DOHH2 (cell line): ENCODE results near the gene PCSK9.

Experiments
- H3F3A ChIP-seq: fragments of 200-600 bp; sonication (generic), shearing (Covaris generic); 2 replicates; pipeline ENCODE4 v1.6.0; 2016; ENCODE audit warnings: antibody characterized with exemption, mild to moderate bottlenecking; ENCODE audit not compliant: control insufficient read depth, insufficient read depth
- H3K27ac ChIP-seq: fragments of 200-600 bp; sonication (generic); 2 replicates; pipeline ENCODE4 v1.5.1; 2014; ENCODE audit warnings: low read depth, mild to moderate bottlenecking, low read length, moderate library complexity
- H3K27me3 ChIP-seq: fragments of 200-600 bp; sonication (generic); 2 replicates; pipeline ENCODE4 v1.6.1; 2014; ENCODE audit warnings: mild to moderate bottlenecking, low read length, mixed read lengths; ENCODE audit not compliant: control insufficient read depth
- H3K36me3 ChIP-seq: fragments of 200-600 bp; sonication (generic); 2 replicates; pipeline ENCODE4 v1.6.1; 2014; ENCODE audit warnings: mild to moderate bottlenecking, low read length, moderate library complexity, mixed read lengths; ENCODE audit not compliant: control insufficient read depth
- H3K4me1 ChIP-seq: fragments of 200-600 bp; sonication (generic); 2 replicates; pipeline ENCODE4 v1.6.1; 2014; ENCODE audit warnings: mild to moderate bottlenecking, low read length, mixed read lengths; ENCODE audit not compliant: control insufficient read depth
- H3K4me2 ChIP-seq: fragments of 200-600 bp; sonication (generic); 2 replicates; pipeline ENCODE4 v1.6.0; 2014; ENCODE audit warnings: mild to moderate bottlenecking, low read length, moderate library complexity
- H3K4me3 ChIP-seq: fragments of 200-600 bp; sonication (generic); 2 replicates; pipeline ENCODE4 v1.5.1; 2014; ENCODE audit warnings: mild to moderate bottlenecking, low read length, mixed read lengths
- H3K79me2 ChIP-seq: fragments of 200-600 bp; sonication (generic); 2 replicates; pipeline ENCODE4 v1.6.1; 2014; ENCODE audit warnings: mild to moderate bottlenecking, low read length, mixed read lengths; ENCODE audit not compliant: control insufficient read depth
- H3K9me2 ChIP-seq: fragments of 200-600 bp; sonication (generic); replicated peaks from 2 replicates; pipeline ENCODE4 v1.6.1; 2014; ENCODE audit warnings: mild to moderate bottlenecking, low read length, mixed read lengths; ENCODE audit not compliant: control insufficient read depth
- H3K9me3 ChIP-seq: fragments of 200-600 bp; sonication (generic); 2 replicates; pipeline ENCODE4 v1.6.1; 2014; ENCODE audit warnings: antibody characterized with exemption, low read length, mixed read lengths; ENCODE audit not compliant: control insufficient read depth, insufficient read depth
- H4K20me1 ChIP-seq: fragments of 200-600 bp; sonication (generic); 2 replicates; pipeline ENCODE4 v1.6.0; 2014; ENCODE audit warnings: low read depth, mild to moderate bottlenecking, antibody characterized with exemption, low read length, moderate library complexity; ENCODE audit not compliant: control insufficient read depth, insufficient read depth
- EZH2phosphoT487 ChIP-seq: fragments of 200-600 bp; sonication (generic); IDR thresholded peaks from 2 replicates; pipeline ENCODE4 v1.6.1; 2017; ENCODE audit warnings: borderline replicate concordance, mild to moderate bottlenecking, antibody characterized with exemption, low read length, moderate library complexity, mixed read lengths
- TF ChIP-seq, protein P1 (sequence below): fragments of 200-600 bp; sonication (generic); IDR thresholded peaks from one replicate; pipeline ENCODE4 v1.5.1; 2014; ENCODE audit warnings: antibody characterized with exemption, mild to moderate bottlenecking, low read depth, low read length; ENCODE audit not compliant: poor library complexity, severe bottlenecking

The PCSK9 gene

DNA sequence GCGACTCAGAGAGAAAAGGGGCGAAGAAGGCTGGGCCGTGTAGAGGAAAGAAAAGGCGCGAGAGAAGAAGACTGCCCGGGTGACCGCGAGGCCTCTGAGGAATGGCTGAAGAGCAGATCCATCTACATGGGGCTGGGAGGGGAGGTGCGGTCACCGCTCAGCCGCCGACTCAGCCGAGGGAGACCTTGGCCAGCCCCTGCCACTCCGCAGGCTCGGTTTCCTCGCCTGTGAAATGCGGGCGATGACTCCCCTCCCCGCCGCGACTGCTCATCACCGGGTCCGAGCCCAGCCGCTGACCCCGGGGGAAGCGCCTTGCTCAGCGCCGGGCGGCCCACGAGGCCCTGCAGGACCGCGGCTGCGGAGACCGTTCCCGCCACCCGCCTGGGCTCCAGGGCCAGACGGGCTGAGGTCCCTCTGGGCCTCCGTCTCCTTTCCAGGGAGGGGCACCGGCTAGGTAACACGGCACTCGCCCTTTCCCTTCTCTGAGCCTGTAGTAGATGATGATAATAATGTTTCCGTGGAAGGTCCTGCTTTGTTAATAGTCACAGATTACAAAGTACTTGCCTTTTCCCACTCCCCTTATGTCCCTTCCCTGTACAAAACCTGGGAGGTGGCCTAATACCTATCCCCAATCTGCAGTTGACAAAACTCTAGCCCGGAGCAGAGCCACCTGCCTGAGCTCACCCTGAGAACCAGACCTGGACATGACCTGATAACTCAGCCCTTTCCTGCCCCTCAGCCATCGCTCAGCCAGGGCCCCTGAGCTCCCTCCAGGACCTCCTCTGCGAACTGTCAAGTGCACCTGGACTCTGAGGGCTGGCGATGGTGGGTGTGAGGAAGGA is 42.3 kb upstream of the PCSK9 start:
- Histone ChIP-seq H3K36me3 (no peaks in the 10 kb centered on the region), H3K4me1 (no peaks in the 10 kb centered on the region), H3K9me2 (no peaks in the 10 kb centered on the region), H3K4me2 (no peak overlapping the region), H4K20me1 (no peaks in the 10 kb centered on the region), H3K27me3 (peaks cover 12% of the 10 kb centered on the region), H3K9me3 (no peaks in the 10 kb centered on the region), H3K79me2 (no peaks in the 10 kb centered on the region), H3K27ac (no peak overlapping the region), H3K4me3 (no peak overlapping the region), H3F3A (no peaks in the 10 kb centered on the region)
- TF ChIP-seq, protein P1, sequence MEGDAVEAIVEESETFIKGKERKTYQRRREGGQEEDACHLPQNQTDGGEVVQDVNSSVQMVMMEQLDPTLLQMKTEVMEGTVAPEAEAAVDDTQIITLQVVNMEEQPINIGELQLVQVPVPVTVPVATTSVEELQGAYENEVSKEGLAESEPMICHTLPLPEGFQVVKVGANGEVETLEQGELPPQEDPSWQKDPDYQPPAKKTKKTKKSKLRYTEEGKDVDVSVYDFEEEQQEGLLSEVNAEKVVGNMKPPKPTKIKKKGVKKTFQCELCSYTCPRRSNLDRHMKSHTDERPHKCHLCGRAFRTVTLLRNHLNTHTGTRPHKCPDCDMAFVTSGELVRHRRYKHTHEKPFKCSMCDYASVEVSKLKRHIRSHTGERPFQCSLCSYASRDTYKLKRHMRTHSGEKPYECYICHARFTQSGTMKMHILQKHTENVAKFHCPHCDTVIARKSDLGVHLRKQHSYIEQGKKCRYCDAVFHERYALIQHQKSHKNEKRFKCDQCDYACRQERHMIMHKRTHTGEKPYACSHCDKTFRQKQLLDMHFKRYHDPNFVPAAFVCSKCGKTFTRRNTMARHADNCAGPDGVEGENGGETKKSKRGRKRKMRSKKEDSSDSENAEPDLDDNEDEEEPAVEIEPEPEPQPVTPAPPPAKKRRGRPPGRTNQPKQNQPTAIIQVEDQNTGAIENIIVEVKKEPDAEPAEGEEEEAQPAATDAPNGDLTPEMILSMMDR: no peak
- TF ChIP-seq EZH2phosphoT487: no peak

GRCh38 chr1:54997711-54997986 is 41.7 kb upstream of the PCSK9 start:
- H3K27me3 ChIP-seq: peaks cover 13% of the 10 kb centered on the region
- TF ChIP-seq, protein P1: no peak
- TF ChIP-seq EZH2phosphoT487: no peak
- no peaks in the 10 kb centered on the region for H3K9me2 ChIP-seq
- H3K4me1 ChIP-seq: no peaks in the 10 kb centered on the region
- H3K27ac ChIP-seq: no peak overlapping the region
- no peaks in the 10 kb centered on the region for H3F3A ChIP-seq
- H3K36me3 ChIP-seq: no peaks in the 10 kb centered on the region
- H3K4me3 ChIP-seq: no peak overlapping the region
- H3K4me2 ChIP-seq: no peak overlapping the region
- H3K79me2 ChIP-seq: no peaks in the 10 kb centered on the region
- no peaks in the 10 kb centered on the region for H4K20me1 ChIP-seq
- H3K9me3 ChIP-seq: no peaks in the 10 kb centered on the region

GRCh38 chr1:54998100-54998499 is 41.2 kb upstream of the PCSK9 start:
- H3K27ac ChIP-seq: no peak overlapping the region
- no peak overlapping the region for H3K4me2 ChIP-seq
- no peaks in the 10 kb centered on the region for H3K9me3 ChIP-seq
- H4K20me1 ChIP-seq: no peaks in the 10 kb centered on the region
- H3K27me3 ChIP-seq: peaks cover 13% of the 10 kb centered on the region
- TF ChIP-seq, protein P1: no peak
- no peak for TF ChIP-seq EZH2phosphoT487
- H3K4me3 ChIP-seq: no peak overlapping the region
- H3K36me3 ChIP-seq: no peaks in the 10 kb centered on the region
- H3K4me1 ChIP-seq: no peaks in the 10 kb centered on the region
- H3K79me2 ChIP-seq: no peaks in the 10 kb centered on the region
- H3K9me2 ChIP-seq: no peaks in the 10 kb centered on the region
- no peaks in the 10 kb centered on the region for H3F3A ChIP-seq
